Large intestine (tissue), 3 donors: Measurements from ENCODE around the gene ULK4. TPM values are rescaled to one million over a fixed set of nuclear protein-coding genes. Genes with fewer than 3 reads are reported as not detected.

Experiments
- DNase-seq, 2 donors: peaks; one replicate each; pipeline versions ENCODE4 v3.0.0 to v3.0.0-alpha.2; 2013
- H3K27ac ChIP-seq: one replicate; pipeline ENCODE4 v1.5.1; 2013; ENCODE audit warnings: low read length
- H3K27me3 ChIP-seq: 2 replicates; pipeline ENCODE4 v1.6.1; 2013; ENCODE audit warnings: low read length; ENCODE audit not compliant: control insufficient read depth, insufficient read depth
- H3K36me3 ChIP-seq: 2 replicates; pipeline ENCODE4 v1.6.1; 2013; ENCODE audit warnings: low read length; ENCODE audit not compliant: control insufficient read depth, insufficient read depth
- H3K4me1 ChIP-seq: one replicate; pipeline ENCODE4 v1.6.1; 2013; ENCODE audit warnings: low read length; ENCODE audit not compliant: control insufficient read depth, insufficient read depth
- H3K4me3 ChIP-seq: one replicate; pipeline ENCODE4 v1.5.1; 2013; ENCODE audit warnings: low read length
- H3K9me3 ChIP-seq: one replicate; pipeline ENCODE4 v1.6.1; 2013; ENCODE audit warnings: mild to moderate bottlenecking, low read depth, low read length, moderate library complexity; ENCODE audit not compliant: control insufficient read depth
- WGBS: methylation state at CpG from one replicate; pipeline ENCODE4 v1.1.5; 2013; ENCODE audit warnings: low lambda C conversion rate; ENCODE audit not compliant: insufficient coverage; 5-methylcytosine and 5-hydroxymethylcytosine counted together
- polyA plus RNA-seq: library from polyadenylated mRNA; unstranded; fragments of 120-200 nt; gene quantifications from one replicate; pipeline ENCODE4 v1.2.1, GENCODE V29; 2013

Gene ULK4
- polyA plus RNA-seq, 1 donor = 2.1 TPM

GRCh38 chr3:41612853-41613252 lies 349.1 kb downstream of the ULK4 start:
- no peaks in the 10 kb centered on the region for H3K9me3 ChIP-seq
- H3K27me3 ChIP-seq = no peaks in the 10 kb centered on the region
- H3K27ac ChIP-seq = no peak overlapping the region
- no peak for DNase-seq
- H3K4me1 ChIP-seq = no peaks in the 10 kb centered on the region
- no peaks in the 10 kb centered on the region for H3K36me3 ChIP-seq
- 100% methylated on average over 1 of the region's 2 CpGs for WGBS
- no peak overlapping the region for H3K4me3 ChIP-seq

GRCh38 chr3:41611008-41611407 lies 350.9 kb downstream of the ULK4 start:
- H3K9me3 ChIP-seq = no peaks in the 10 kb centered on the region
- no CpG with 5 or more reads among the region's 6 CpGs for WGBS
- H3K4me3 ChIP-seq = no peak overlapping the region
- H3K27me3 ChIP-seq = no peaks in the 10 kb centered on the region
- no peak for DNase-seq
- no peaks in the 10 kb centered on the region for H3K36me3 ChIP-seq
- no peak overlapping the region for H3K27ac ChIP-seq
- no peaks in the 10 kb centered on the region for H3K4me1 ChIP-seq

DNA sequence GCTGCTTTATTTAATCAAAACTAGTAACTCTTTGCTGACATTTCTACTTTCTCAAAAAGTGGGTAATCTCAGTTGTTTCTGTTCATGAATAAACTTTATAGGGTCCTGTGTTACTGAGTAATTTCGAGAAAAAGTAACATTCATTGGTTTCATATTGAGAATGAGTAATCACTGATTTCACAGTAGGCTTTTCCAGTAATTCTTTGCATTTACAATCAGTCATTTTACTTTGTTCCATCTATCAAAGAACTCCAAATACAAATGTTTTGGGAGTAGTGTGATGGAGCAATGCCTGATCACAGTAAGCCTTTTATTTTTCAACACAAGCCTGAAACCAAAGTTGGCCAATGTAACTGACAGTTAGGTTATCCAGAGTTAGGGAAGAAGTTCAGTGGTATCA lies 353.6 kb downstream of the ULK4 start:
- no peak overlapping the region for H3K4me3 ChIP-seq
- no peaks in the 10 kb centered on the region for H3K36me3 ChIP-seq
- H3K4me1 ChIP-seq = no peaks in the 10 kb centered on the region
- H3K27me3 ChIP-seq = no peaks in the 10 kb centered on the region
- no peaks in the 10 kb centered on the region for H3K9me3 ChIP-seq
- no peak for DNase-seq
- WGBS = no CpG with 5 or more reads among the region's 1 CpG
- H3K27ac ChIP-seq = no peak overlapping the region

DNA sequence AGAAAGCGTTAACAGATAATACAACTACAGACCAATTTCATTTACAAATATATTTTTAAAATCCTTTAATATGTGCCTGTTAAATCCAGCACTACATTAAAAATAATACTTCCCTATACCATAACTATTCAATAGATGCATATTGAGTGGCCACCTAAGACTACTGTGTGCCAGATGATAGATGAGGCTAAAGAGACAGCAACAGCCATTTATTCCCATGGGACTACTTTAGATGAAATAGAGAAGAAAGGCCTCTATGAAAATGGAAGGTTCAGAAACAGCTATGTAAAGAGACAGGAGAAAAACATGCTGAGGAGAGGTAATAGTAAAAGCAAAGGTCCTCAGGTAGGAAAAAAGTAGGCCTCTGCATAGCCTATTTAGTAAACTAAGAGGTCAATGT lies 358.1 kb downstream of the ULK4 start:
- H3K9me3 ChIP-seq = no peaks in the 10 kb centered on the region
- DNase-seq = no peak
- no peaks in the 10 kb centered on the region for H3K27me3 ChIP-seq
- H3K4me3 ChIP-seq = no peak overlapping the region
- H3K36me3 ChIP-seq = no peaks in the 10 kb centered on the region
- no peaks in the 10 kb centered on the region for H3K4me1 ChIP-seq
- no CpG with 5 or more reads among the region's 1 CpG for WGBS
- no peak overlapping the region for H3K27ac ChIP-seq

GRCh38 chr3:41602121-41602520 lies 359.8 kb downstream of the ULK4 start:
- Histone ChIP-seq H3K27ac (no peak overlapping the region), H3K9me3 (no peaks in the 10 kb centered on the region), H3K4me3 (no peak overlapping the region), H3K4me1 (no peaks in the 10 kb centered on the region), H3K27me3 (no peaks in the 10 kb centered on the region), H3K36me3 (no peaks in the 10 kb centered on the region)
- no peak for DNase-seq

GRCh38 chr3:41601404-41601987 lies 360.4 kb downstream of the ULK4 start:
- no peaks in the 10 kb centered on the region for H3K4me1 ChIP-seq
- no peak overlapping the region for H3K27ac ChIP-seq
- WGBS = no CpG with 5 or more reads among the region's 1 CpG
- no peaks in the 10 kb centered on the region for H3K27me3 ChIP-seq
- no peaks in the 10 kb centered on the region for H3K9me3 ChIP-seq
- H3K36me3 ChIP-seq = no peaks in the 10 kb centered on the region
- H3K4me3 ChIP-seq = no peak overlapping the region
- DNase-seq = no peak

- no CpG with 5 or more reads among the region's 2 CpGs for WGBS
- no peak overlapping the region for H3K4me3 ChIP-seq
Measured at GRCh38 chr3:41600616-41601015, 361.3 kb downstream of the ULK4 start.

GRCh38 chr3:41599127-41599484 lies 362.8 kb downstream of the ULK4 start:
- Histone ChIP-seq H3K27me3 (no peaks in the 10 kb centered on the region), H3K36me3 (no peaks in the 10 kb centered on the region), H3K4me1 (no peaks in the 10 kb centered on the region), H3K9me3 (no peaks in the 10 kb centered on the region), H3K4me3 (no peak overlapping the region), H3K27ac (no peak overlapping the region)
- no CpG with 5 or more reads among the region's 1 CpG for WGBS
- DNase-seq = no peak

More at GRCh38 chr3:41600616-41601015, 361.3 kb downstream of the ULK4 start:
- DNase-seq = no peak
- Histone ChIP-seq H3K9me3 (no peaks in the 10 kb centered on the region), H3K27ac (no peak overlapping the region), H3K27me3 (no peaks in the 10 kb centered on the region), H3K36me3 (no peaks in the 10 kb centered on the region), H3K4me1 (no peaks in the 10 kb centered on the region)

DNA sequence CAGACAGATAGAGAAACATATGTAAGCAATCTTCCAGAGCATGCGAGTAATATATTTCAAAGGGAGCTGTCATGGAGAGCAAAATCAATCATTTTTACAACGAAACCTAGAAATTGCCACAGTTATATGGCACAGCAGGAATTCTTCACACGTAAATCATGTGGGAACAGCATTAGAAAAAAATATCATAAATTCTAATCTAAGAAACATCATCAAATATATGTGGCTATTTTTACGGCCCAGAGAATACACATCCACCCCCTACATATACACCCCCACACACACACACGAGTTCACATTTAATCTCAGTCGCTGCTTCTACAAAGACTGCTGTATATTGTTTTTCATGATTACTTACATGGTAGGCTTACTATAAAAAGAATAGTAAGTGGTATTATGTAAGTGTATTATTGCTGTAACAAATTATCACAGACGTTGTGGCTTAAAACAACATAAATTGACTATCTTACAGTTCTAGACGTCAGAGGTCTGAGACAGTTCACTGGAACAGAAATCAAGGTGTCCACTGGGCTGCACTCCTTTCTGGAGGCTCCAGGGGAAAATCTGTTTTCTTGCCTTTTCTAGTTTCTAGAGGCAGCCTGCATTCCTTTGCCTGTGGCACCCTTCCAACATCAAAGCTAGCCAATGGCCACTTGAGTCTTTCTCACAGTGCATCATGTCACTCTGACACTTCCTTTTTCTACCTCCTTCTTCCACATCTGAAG lies 363.3 kb downstream of the ULK4 start:
- Histone ChIP-seq H3K27me3 (no peaks in the 10 kb centered on the region), H3K9me3 (no peaks in the 10 kb centered on the region), H3K27ac (no peak overlapping the region), H3K4me3 (no peak overlapping the region), H3K4me1 (no peaks in the 10 kb centered on the region), H3K36me3 (no peaks in the 10 kb centered on the region)
- no peak for DNase-seq
- 83% methylated on average over 1 of the region's 8 CpGs for WGBS

GRCh38 chr3:41593774-41594173 lies 368.1 kb downstream of the ULK4 start:
- Histone ChIP-seq H3K36me3 (no peaks in the 10 kb centered on the region), H3K27me3 (no peaks in the 10 kb centered on the region), H3K4me3 (no peak overlapping the region), H3K4me1 (no peaks in the 10 kb centered on the region), H3K9me3 (no peaks in the 10 kb centered on the region), H3K27ac (no peak overlapping the region)
- WGBS = 60% methylated on average over 1 of the region's 5 CpGs
- no peak for DNase-seq
